ENCODE data around the gene PTPRM. TPM values are rescaled to one million over a fixed set of nuclear protein-coding genes. Genes with fewer than 3 reads are reported as not detected.

The PTPRM gene
- total and polyA plus RNA-seq, 2 of the 8 experiments (the other 6 are each of a cell fraction or from before 2014, with no cell fraction given): 4.1 to 7.0 TPM

GRCh38 chr18:8162802-8163201 is 595.7 kb downstream of the PTPRM start (continued):
- TF ChIP-seq SRF (IDR thresholded peaks at IDR 0.05; ENCODE audit: low read depth, low read length): no peak
- no peak for TF ChIP-seq TAF7 (optimal IDR thresholded peaks at IDR 0.05; ENCODE audit: borderline replicate concordance, low read depth, low read length)
